Thyroid gland (tissue), 4 donors: Measurements from ENCODE around the gene SPDYC.

Experiments
- CTCF ChIP-seq, 6 experiments: fragments of 200-600 bp in 3 of 6; fragments of 450-650 bp in 3 of 6; sonication (generic) in 3 of 6; IDR thresholded peaks; one replicate each; pipeline ENCODE4 v1.5.1; 2016 to 2019; ENCODE audit warnings: antibody characterized with exemption in 6 of 6, mild to moderate bottlenecking in 2 of 6, inconsistent platforms in 1 of 6, moderate library complexity in 1 of 6
- POLR2A ChIP-seq, 2 donors: fragments of 450-650 bp; IDR thresholded peaks; one replicate each; pipeline ENCODE4 v1.6.1; 2017; ENCODE audit warnings: antibody characterized with exemption in 2 of 2, mild to moderate bottlenecking in 2 of 2, moderate library complexity in 1 of 2

- no peak for TF ChIP-seq CTCF (IDR thresholded peaks at IDR 0.05)
- no peak for TF ChIP-seq POLR2A (IDR thresholded peaks at IDR 0.05)
Measured at GRCh38 chr11:65209711-65210360, 39.8 kb downstream of the SPDYC start.
